Measurements from ENCODE around the gene ARHGEF40. TPM values are rescaled to one million over a fixed set of nuclear protein-coding genes. Genes with fewer than 3 reads are reported as not detected.

Gene ARHGEF40
- total RNA-seq, 1 experiment from 2014 or later: 71.4 TPM

DNA sequence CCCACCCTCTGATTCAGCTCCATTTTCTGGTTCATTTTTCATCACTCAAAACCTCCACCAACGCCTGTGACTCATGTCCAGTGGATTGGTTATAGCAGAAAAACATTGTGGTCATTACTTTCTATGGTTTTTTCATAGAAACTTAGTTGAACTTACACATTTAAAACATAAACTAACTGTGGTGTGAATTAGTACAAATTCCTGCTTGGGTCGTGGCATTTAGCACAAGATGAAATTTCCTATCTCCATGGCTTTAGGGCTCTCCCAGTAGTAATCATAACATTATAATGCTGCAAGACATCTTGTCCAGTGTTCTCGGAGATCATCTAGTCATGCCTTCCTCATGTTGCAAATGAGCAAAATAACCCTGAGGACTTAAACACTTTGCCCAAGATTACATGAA lies 20.8 kb upstream of the ARHGEF40 start:
- no peaks in the 10 kb centered on the region for H3K27me3 ChIP-seq (ENCODE audit: insufficient read depth, low read length)
- no peaks in the 10 kb centered on the region for H3K36me3 Mint-ChIP-seq (ENCODE audit: insufficient read depth in 1 of 3, low read depth in 3 of 3)
- H2BK120ac ChIP-seq (ENCODE audit: low read depth, low read length, poor library complexity, severe bottlenecking): no peak overlapping the region
- no peaks in the 10 kb centered on the region for H4K20me1 ChIP-seq (ENCODE audit: control insufficient read depth, insufficient read depth, insufficient read length)
- no peak overlapping the region for H2BK12ac ChIP-seq (ENCODE audit: insufficient read length, low read depth, low read length)
- no peak overlapping the region for H3K56ac ChIP-seq (ENCODE audit: insufficient read length, low read depth, low read length)
- H3T11ph ChIP-seq (ENCODE audit: low read length): no peak overlapping the region
- H4K91ac ChIP-seq (ENCODE audit: insufficient read length, low read depth, low read length): no peak overlapping the region
- no peak overlapping the region for H3K27ac ChIP-seq (ENCODE audit: insufficient read length, low read depth, low read length)
- no CpG with 5 or more reads among the region's 3 CpGs for WGBS (ENCODE audit: extremely low coverage, insufficient read length, low lambda C conversion rate)
- no peak for DNase-seq
- no peak overlapping the region for H2AK5ac ChIP-seq (ENCODE audit: insufficient read length, low read length)
- H3K4me1 Mint-ChIP-seq: peaks cover 4 to 7% of the 10 kb centered on the region in 2 experiments; a peak in 3 of 4 replicates
- no peaks in the 10 kb centered on the region for H3K23me2 ChIP-seq (ENCODE audit: insufficient read length, low read depth, low read length, poor library complexity, severe bottlenecking)
- H4K5ac ChIP-seq (ENCODE audit: insufficient read length, low read depth, low read length): no peak overlapping the region
- H3K9ac ChIP-seq (ENCODE audit: extremely low read depth, insufficient read length, low read length): no peak overlapping the region
- H3K4me3 Mint-ChIP-seq: no peak overlapping the region
- H2AFZ ChIP-seq (ENCODE audit: low read length): no peak overlapping the region
- H3K4me1 ChIP-seq (ENCODE audit: insufficient read depth, low read length): no peaks in the 10 kb centered on the region
- H3K23ac ChIP-seq (ENCODE audit: insufficient read length, low read depth, low read length): no peak overlapping the region
- no peak overlapping the region for H3K4me2 ChIP-seq (ENCODE audit: insufficient read depth, insufficient read length, low read length)
- H2BK5ac ChIP-seq (ENCODE audit: insufficient read length, low read length): no peak overlapping the region
- no peak overlapping the region for H2BK20ac ChIP-seq (ENCODE audit: low read depth, low read length, poor library complexity, severe bottlenecking)
- TF ChIP-seq, protein P1, sequence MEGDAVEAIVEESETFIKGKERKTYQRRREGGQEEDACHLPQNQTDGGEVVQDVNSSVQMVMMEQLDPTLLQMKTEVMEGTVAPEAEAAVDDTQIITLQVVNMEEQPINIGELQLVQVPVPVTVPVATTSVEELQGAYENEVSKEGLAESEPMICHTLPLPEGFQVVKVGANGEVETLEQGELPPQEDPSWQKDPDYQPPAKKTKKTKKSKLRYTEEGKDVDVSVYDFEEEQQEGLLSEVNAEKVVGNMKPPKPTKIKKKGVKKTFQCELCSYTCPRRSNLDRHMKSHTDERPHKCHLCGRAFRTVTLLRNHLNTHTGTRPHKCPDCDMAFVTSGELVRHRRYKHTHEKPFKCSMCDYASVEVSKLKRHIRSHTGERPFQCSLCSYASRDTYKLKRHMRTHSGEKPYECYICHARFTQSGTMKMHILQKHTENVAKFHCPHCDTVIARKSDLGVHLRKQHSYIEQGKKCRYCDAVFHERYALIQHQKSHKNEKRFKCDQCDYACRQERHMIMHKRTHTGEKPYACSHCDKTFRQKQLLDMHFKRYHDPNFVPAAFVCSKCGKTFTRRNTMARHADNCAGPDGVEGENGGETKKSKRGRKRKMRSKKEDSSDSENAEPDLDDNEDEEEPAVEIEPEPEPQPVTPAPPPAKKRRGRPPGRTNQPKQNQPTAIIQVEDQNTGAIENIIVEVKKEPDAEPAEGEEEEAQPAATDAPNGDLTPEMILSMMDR (conservative IDR thresholded peaks at IDR 0.05): no peak
- no peaks in the 10 kb centered on the region for H3K79me1 ChIP-seq (ENCODE audit: insufficient read depth, low read depth, low read length, poor library complexity, severe bottlenecking)
- peaks cover 14% of the 10 kb centered on the region for H3K27me3 Mint-ChIP-seq (ENCODE audit: low read depth)
- no peak overlapping the region for H2BK15ac ChIP-seq (ENCODE audit: low read depth, low read length)
- H4K8ac ChIP-seq (replicated peaks; ENCODE audit: insufficient read length, low read depth, low read length): no peak overlapping the region
- no peaks in the 10 kb centered on the region for H3K79me2 ChIP-seq (ENCODE audit: insufficient read depth, low read length)
- H3K9me3 Mint-ChIP-seq: no peaks in the 10 kb centered on the region
- no peaks in the 10 kb centered on the region for H3K9me3 ChIP-seq (ENCODE audit: control insufficient read depth, low read depth, low read length)
- H3K27ac Mint-ChIP-seq: no peak overlapping the region
- no peak overlapping the region for H3K4ac ChIP-seq (ENCODE audit: low read depth, low read length)
- H3K14ac ChIP-seq (ENCODE audit: insufficient read depth, low read length): no peak overlapping the region
- no peak overlapping the region for H3K18ac ChIP-seq (ENCODE audit: insufficient read length, low read depth, low read length)
